ENCODE measurements around the gene ATF6. TPM values are rescaled to one million over a fixed set of nuclear protein-coding genes. Genes with fewer than 3 reads are reported as not detected.
A peak's percentile ranks its signal among the peaks of the same experiment; 100 is the strongest.

Gene ATF6
- total RNA-seq, 2 donors from 2014 or later: 17.9 to 19.9 TPM

DNA sequence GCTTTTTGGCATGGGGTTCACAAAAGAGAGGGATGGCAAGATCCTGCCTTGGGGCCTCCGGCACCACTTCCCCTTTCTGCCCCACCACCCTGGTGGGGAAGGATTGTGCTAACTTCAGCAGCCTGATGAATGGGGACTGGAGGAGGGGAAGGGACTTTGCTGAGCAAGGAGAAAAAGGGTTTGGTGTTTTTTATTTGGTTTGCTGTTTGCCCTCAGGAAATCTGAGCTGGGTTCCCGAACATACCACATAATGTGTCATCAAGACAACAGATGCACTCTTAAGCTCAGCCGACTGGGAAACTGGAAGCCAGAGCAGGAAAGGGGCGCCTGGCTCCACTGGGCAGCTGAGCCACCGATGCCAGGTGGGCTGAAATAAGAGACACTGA is 237.7 kb downstream of the ATF6 start:
- no peaks in the 10 kb centered on the region for H3K36me3 ChIP-seq
- no peak for DNase-seq (ENCODE audit: low spot score)
- TF ChIP-seq CTCF (IDR thresholded peaks at IDR 0.05): no peak
- peaks cover 0 to 12% of the 10 kb centered on the region in 2 donors for H3K4me1 ChIP-seq
- no peaks in the 10 kb centered on the region for H3K9me3 ChIP-seq
- H3K4me3 ChIP-seq: no peak overlapping the region
- H3K27ac ChIP-seq: peak overlapping the region; percentile 39 to 40
- H3K27me3 ChIP-seq: no peaks in the 10 kb centered on the region

GRCh38 chr1:162004441-162004950 is 238.4 kb downstream of the ATF6 start:
- H3K27me3 ChIP-seq: no peaks in the 10 kb centered on the region
- H3K36me3 ChIP-seq: no peaks in the 10 kb centered on the region
- DNase-seq (ENCODE audit: low spot score): no peak
- no peak overlapping the region for H3K4me3 ChIP-seq
- peak overlapping the region in 1 of 2 donors; percentile 29 for H3K27ac ChIP-seq
- peaks cover 0 to 15% of the 10 kb centered on the region in 2 donors for H3K4me1 ChIP-seq
- TF ChIP-seq CTCF (IDR thresholded peaks at IDR 0.05): no peak
- no peaks in the 10 kb centered on the region for H3K9me3 ChIP-seq

GRCh38 chr1:162006081-162006480 is 240.0 kb downstream of the ATF6 start:
- peaks cover 0 to 31% of the 10 kb centered on the region in 2 donors for H3K4me1 ChIP-seq
- H3K4me3 ChIP-seq: no peak overlapping the region
- no peaks in the 10 kb centered on the region for H3K27me3 ChIP-seq
- no peak for DNase-seq (ENCODE audit: low spot score)
- no peaks in the 10 kb centered on the region for H3K36me3 ChIP-seq
- no peak for TF ChIP-seq CTCF (IDR thresholded peaks at IDR 0.05)
- H3K27ac ChIP-seq: no peak overlapping the region
- no peaks in the 10 kb centered on the region for H3K9me3 ChIP-seq

- no peak for DNase-seq (ENCODE audit: low spot score)
- Histone ChIP-seq H3K27ac (no peak overlapping the region), H3K4me1 (peaks cover 0 to 44% of the 10 kb centered on the region in 2 donors), H3K27me3 (no peaks in the 10 kb centered on the region), H3K9me3 (no peaks in the 10 kb centered on the region), H3K36me3 (no peaks in the 10 kb centered on the region), H3K4me3 (no peak overlapping the region)
- TF ChIP-seq CTCF (IDR thresholded peaks at IDR 0.05): no peak
Observed at GRCh38 chr1:162007466-162007865, 241.3 kb downstream of the ATF6 start.

DNA sequence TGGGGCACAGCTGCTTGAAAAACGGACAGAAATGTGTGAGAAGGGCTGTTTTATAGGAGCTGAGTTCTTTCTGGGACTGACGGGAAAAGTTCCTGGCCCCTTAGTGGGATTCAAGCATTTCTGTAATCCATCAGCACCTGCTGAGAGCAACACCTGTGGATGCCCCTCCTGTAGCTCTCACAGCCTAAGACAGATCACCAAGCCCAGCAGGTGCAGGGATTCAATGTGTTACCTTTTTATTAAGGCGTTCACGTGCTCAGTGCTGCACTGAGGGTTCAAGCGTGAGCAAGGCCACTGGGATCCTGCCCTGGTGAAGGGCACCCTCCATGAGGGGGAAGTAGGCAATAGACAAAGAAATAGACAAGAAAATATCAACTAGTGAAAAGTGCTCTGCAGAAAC is 242.7 kb downstream of the ATF6 start:
- no peak overlapping the region for H3K27ac ChIP-seq
- no peak for DNase-seq (ENCODE audit: low spot score)
- no peak overlapping the region for H3K4me3 ChIP-seq
- H3K9me3 ChIP-seq: no peaks in the 10 kb centered on the region
- no peaks in the 10 kb centered on the region for H3K27me3 ChIP-seq
- no peak for TF ChIP-seq CTCF (IDR thresholded peaks at IDR 0.05)
- no peaks in the 10 kb centered on the region for H3K36me3 ChIP-seq
- peaks cover 0 to 45% of the 10 kb centered on the region in 2 donors for H3K4me1 ChIP-seq

DNA sequence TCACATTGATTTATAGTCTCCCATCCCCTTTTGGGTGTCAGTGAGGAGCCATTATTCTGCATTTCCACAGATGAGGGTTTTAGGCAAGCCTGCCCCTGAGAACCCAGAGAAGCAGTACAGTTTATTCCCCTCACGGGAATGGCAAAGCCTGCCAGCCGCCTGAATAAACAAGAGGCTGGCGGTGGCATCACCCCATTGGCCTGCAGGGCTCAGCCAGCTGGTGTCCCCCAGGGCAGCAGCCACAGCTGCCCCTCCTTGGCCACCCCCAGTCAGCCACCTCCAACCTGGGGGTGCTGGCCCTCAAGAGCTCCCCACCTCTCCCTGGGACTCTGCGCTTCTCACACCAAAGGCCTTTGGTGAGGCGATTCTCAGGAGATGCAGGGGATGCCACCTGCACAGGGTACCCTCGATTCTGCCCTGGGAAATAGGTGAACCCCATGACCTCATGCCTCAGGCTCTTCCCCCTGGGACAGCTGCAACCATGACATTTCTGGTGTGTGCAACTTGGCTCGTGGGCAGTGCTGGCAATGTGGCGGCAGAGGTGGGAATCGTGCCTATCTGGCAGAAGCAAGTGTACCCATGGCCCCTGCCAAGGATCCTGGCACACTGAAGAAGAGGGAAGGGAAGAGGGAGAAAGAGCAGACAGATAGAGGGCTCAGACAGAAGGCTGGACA is 243.5 kb downstream of the ATF6 start:
- Histone ChIP-seq H3K4me3 (no peak overlapping the region), H3K36me3 (no peaks in the 10 kb centered on the region), H3K4me1 (peaks cover 0 to 45% of the 10 kb centered on the region in 2 donors), H3K27ac (no peak overlapping the region), H3K27me3 (no peaks in the 10 kb centered on the region), H3K9me3 (no peaks in the 10 kb centered on the region)
- TF ChIP-seq CTCF (IDR thresholded peaks at IDR 0.05): no peak
- DNase-seq (ENCODE audit: low spot score): no peak

All from right atrium auricular region (tissue), 2 donors.